Measurements from ENCODE around the gene PPHLN1.

DNA sequence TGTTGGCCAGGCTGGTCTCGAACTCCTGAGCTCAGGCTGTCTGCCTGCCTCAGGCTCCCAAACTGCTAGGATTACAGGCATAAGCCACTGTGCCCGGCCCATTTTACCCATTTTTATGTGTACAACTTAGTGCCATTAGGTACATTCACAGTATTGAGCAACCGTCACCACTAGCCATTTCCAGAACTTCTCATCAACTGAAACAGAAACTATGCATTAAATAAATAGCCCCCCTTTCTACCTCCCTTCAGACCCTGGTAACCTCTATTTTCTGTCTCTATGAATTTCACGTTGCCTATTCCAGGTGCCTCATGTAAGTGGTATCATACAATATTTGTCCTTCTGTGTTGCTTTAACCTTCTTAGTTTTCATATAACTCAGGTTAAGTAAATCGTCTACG is 16.0 kb upstream of the PPHLN1 start:
- TF ChIP-seq, protein P1, sequence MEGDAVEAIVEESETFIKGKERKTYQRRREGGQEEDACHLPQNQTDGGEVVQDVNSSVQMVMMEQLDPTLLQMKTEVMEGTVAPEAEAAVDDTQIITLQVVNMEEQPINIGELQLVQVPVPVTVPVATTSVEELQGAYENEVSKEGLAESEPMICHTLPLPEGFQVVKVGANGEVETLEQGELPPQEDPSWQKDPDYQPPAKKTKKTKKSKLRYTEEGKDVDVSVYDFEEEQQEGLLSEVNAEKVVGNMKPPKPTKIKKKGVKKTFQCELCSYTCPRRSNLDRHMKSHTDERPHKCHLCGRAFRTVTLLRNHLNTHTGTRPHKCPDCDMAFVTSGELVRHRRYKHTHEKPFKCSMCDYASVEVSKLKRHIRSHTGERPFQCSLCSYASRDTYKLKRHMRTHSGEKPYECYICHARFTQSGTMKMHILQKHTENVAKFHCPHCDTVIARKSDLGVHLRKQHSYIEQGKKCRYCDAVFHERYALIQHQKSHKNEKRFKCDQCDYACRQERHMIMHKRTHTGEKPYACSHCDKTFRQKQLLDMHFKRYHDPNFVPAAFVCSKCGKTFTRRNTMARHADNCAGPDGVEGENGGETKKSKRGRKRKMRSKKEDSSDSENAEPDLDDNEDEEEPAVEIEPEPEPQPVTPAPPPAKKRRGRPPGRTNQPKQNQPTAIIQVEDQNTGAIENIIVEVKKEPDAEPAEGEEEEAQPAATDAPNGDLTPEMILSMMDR (IDR thresholded peaks at IDR 0.05): no peak
- no peak for TF ChIP-seq POLR2A (IDR thresholded peaks at IDR 0.05)
- TF ChIP-seq POLR2AphosphoS5 (IDR thresholded peaks at IDR 0.05): no peak
- no peak for TF ChIP-seq EP300 (IDR thresholded peaks at IDR 0.05; ENCODE audit: low read depth)

Data from transverse colon (tissue), 4 donors.